ENCODE results near the gene CCDC200.

DNA sequence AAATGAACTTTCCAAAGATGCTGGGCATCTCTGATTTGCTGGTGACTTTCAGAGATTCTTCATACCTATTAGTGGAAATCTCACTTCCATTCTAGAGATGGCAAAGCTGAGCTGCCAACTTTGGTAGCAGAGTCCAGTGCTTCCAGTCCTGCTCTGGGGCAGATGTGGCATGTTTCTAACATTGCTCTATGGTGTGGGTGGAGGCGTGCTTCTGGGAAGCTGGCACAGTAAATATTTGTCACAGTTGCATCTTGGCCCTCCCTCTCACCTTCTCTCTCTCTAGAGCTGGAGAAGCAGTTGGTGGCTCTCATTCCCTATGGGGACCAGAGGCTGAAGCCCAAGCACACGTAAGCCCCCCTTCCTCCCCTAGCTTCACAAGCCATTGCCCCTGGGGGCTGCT, 14.9 kb downstream of the CCDC200 start:
- no peak for TF ChIP-seq EZH2phosphoT487 (IDR thresholded peaks at IDR 0.05; ENCODE audit: borderline replicate concordance, low read depth, low read length)
- TF ChIP-seq, protein P1, sequence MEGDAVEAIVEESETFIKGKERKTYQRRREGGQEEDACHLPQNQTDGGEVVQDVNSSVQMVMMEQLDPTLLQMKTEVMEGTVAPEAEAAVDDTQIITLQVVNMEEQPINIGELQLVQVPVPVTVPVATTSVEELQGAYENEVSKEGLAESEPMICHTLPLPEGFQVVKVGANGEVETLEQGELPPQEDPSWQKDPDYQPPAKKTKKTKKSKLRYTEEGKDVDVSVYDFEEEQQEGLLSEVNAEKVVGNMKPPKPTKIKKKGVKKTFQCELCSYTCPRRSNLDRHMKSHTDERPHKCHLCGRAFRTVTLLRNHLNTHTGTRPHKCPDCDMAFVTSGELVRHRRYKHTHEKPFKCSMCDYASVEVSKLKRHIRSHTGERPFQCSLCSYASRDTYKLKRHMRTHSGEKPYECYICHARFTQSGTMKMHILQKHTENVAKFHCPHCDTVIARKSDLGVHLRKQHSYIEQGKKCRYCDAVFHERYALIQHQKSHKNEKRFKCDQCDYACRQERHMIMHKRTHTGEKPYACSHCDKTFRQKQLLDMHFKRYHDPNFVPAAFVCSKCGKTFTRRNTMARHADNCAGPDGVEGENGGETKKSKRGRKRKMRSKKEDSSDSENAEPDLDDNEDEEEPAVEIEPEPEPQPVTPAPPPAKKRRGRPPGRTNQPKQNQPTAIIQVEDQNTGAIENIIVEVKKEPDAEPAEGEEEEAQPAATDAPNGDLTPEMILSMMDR (conservative IDR thresholded peaks at IDR 0.05; ENCODE audit: low read length) = no peak

All from OCI-LY7 (cell line).